SU-DHL-6 (cell line): ENCODE results near the gene MAP10.

Experiments
- H2AFZ ChIP-seq: fragments of 200-600 bp; sonication (generic); 2 replicates; pipeline ENCODE4 v1.6.1; 2014; ENCODE audit warnings: low read depth, mild to moderate bottlenecking, moderate library complexity, mixed read lengths, antibody characterized with exemption, low read length; ENCODE audit not compliant: severe bottlenecking
- H3F3A ChIP-seq: fragments of 200-600 bp; shearing (Covaris generic); 2 replicates; pipeline ENCODE4 v1.6.0; 2016; ENCODE audit warnings: antibody characterized with exemption, mild to moderate bottlenecking; ENCODE audit not compliant: insufficient read depth
- H3K27ac ChIP-seq: fragments of 200-600 bp; sonication (generic); 2 replicates; pipeline ENCODE4 v1.5.1; 2016; ENCODE audit warnings: low read depth, mild to moderate bottlenecking, low read length, moderate library complexity, mixed read lengths
- H3K27me3 ChIP-seq: fragments of 200-600 bp; sonication (generic), shearing (Covaris generic); 2 replicates; pipeline ENCODE4 v1.6.0; 2014; ENCODE audit warnings: mild to moderate bottlenecking, low read length
- H3K36me3 ChIP-seq: fragments of 200-600 bp; sonication (generic); 2 replicates; pipeline ENCODE4 v1.6.1; 2014; ENCODE audit warnings: mild to moderate bottlenecking, low read length, mixed read lengths
- H3K4me2 ChIP-seq: fragments of 300-600, 200-600 bp; shearing (Covaris generic), sonication (generic); 2 replicates; pipeline ENCODE4 v1.6.0; 2014; ENCODE audit warnings: low read length, low read depth, mild to moderate bottlenecking; ENCODE audit not compliant: poor library complexity, severe bottlenecking
- H3K4me3 ChIP-seq: fragments of 200-600 bp; sonication (generic); 2 replicates; pipeline ENCODE4 v1.5.1; 2014; ENCODE audit warnings: antibody characterized with exemption, low read length, mild to moderate bottlenecking, mixed read lengths; ENCODE audit not compliant: insufficient read depth, poor library complexity, severe bottlenecking
- H3K79me2 ChIP-seq: fragments of 200-600 bp; sonication (generic); 2 replicates; pipeline ENCODE4 v1.6.1; 2014; ENCODE audit warnings: mild to moderate bottlenecking, low read length, moderate library complexity; ENCODE audit not compliant: insufficient read depth
- H3K9ac ChIP-seq: fragments of 200-600 bp; sonication (generic); 2 replicates; pipeline ENCODE4 v1.7.0; 2014; ENCODE audit warnings: mild to moderate bottlenecking, low read length
- H3K9me2 ChIP-seq: fragments of 200-600 bp; sonication (generic); replicated peaks from 2 replicates; pipeline ENCODE4 v1.6.1; 2014; ENCODE audit warnings: low read length; ENCODE audit not compliant: insufficient read depth
- H3K9me3 ChIP-seq: fragments of 200-600 bp; sonication (generic); 2 replicates; pipeline ENCODE4 v1.6.1; 2014; ENCODE audit warnings: low read length, mixed read lengths; ENCODE audit not compliant: insufficient read depth
- H4K20me1 ChIP-seq: fragments of 200-600 bp; sonication (generic); 2 replicates; pipeline ENCODE4 v1.6.1; 2014; ENCODE audit warnings: low read depth, mild to moderate bottlenecking, antibody characterized with exemption, low read length, moderate library complexity, mixed read lengths
- CTCF ChIP-seq: fragments of 200-600 bp; sonication (generic); IDR thresholded peaks from one replicate; pipeline ENCODE4 v1.5.1; 2017; ENCODE audit warnings: antibody characterized with exemption, mild to moderate bottlenecking, low read length, moderate library complexity; ENCODE audit not compliant: insufficient read depth, poor library complexity, severe bottlenecking
- EZH2phosphoT487 ChIP-seq: fragments of 200-600 bp; sonication (generic), shearing (Covaris generic); conservative IDR thresholded peaks from 2 replicates; pipeline ENCODE4 v1.6.1; 2018; ENCODE audit warnings: mild to moderate bottlenecking, antibody characterized with exemption, low read length, moderate library complexity, mixed read lengths

MAP10 gene

DNA sequence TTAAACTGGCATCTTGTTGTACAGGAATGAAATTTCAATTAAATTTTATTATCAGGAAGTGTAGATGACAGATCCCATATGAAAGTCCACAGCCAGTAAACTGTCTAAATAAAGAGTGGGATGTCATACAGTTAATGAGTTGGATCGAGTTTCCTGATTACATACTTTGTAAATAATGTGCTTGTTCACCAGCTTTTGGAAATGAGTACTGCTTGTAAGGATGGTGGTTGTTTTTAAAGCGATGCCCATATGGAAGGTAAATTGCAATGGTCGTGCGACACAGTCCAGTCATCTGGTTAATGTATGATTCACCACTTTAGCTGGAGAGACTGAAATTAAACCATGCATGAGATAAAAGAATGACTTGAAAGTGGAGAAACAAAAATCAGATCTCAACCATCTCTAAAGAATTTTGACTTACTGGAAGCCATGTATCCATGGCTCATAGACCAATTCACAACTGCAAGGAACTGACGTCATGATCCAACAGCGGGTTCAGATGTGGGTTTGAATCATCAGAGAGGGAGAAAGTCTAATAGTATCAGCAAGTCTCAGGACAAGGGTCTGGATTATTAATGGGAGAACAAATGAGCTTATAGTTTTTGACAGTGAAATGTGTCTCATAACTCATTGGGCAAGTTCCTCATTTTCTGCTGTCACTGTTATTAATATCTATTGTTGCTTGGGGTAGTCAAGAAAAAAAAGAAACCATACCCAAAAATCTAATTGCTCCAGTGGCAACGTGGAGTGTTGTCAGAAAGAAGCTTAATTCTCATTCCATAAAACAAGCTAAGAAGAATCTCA, 49.0 kb downstream of the MAP10 start:
- Histone ChIP-seq H3F3A (no peaks in the 10 kb centered on the region), H2AFZ (no peak overlapping the region), H3K79me2 (no peaks in the 10 kb centered on the region), H3K9me2 (no peaks in the 10 kb centered on the region), H3K27me3 (no peaks in the 10 kb centered on the region), H3K9ac (no peak overlapping the region), H3K4me3 (no peak overlapping the region), H3K27ac (no peak overlapping the region), H3K9me3 (no peaks in the 10 kb centered on the region), H4K20me1 (no peaks in the 10 kb centered on the region), H3K36me3 (no peaks in the 10 kb centered on the region), H3K4me2 (no peak overlapping the region)
- TF ChIP-seq CTCF (no peak), EZH2phosphoT487 (no peak)

GRCh38 chr1:232854798-232855159, 49.6 kb downstream of the MAP10 start:
- H3K9me2 ChIP-seq = no peaks in the 10 kb centered on the region
- no peaks in the 10 kb centered on the region for H3K27me3 ChIP-seq
- H3K4me2 ChIP-seq = no peak overlapping the region
- no peak overlapping the region for H3K9ac ChIP-seq
- H3K36me3 ChIP-seq = no peaks in the 10 kb centered on the region
- no peaks in the 10 kb centered on the region for H3K9me3 ChIP-seq
- no peak overlapping the region for H3K27ac ChIP-seq
- H3K4me3 ChIP-seq = no peak overlapping the region
- H4K20me1 ChIP-seq = no peaks in the 10 kb centered on the region
- H3K79me2 ChIP-seq = no peaks in the 10 kb centered on the region
- H2AFZ ChIP-seq = no peak overlapping the region
- H3F3A ChIP-seq = no peaks in the 10 kb centered on the region
- TF ChIP-seq EZH2phosphoT487 = no peak
- no peak for TF ChIP-seq CTCF

GRCh38 chr1:232856541-232856940, 51.3 kb downstream of the MAP10 start:
- TF ChIP-seq CTCF = no peak
- TF ChIP-seq EZH2phosphoT487 = no peak

More at GRCh38 chr1:232856541-232856940, 51.3 kb downstream of the MAP10 start:
- Histone ChIP-seq H3K9me3 (no peaks in the 10 kb centered on the region), H3K9ac (no peak overlapping the region), H3K4me2 (no peak overlapping the region), H4K20me1 (no peaks in the 10 kb centered on the region), H3K27me3 (no peaks in the 10 kb centered on the region), H3K27ac (no peak overlapping the region), H3K79me2 (no peaks in the 10 kb centered on the region), H2AFZ (no peak overlapping the region), H3K4me3 (no peak overlapping the region), H3K9me2 (no peaks in the 10 kb centered on the region), H3K36me3 (no peaks in the 10 kb centered on the region), H3F3A (no peaks in the 10 kb centered on the region)
